ENCODE measurements around the gene SLC16A11. TPM values are rescaled to one million over a fixed set of nuclear protein-coding genes. Genes with fewer than 3 reads are reported as not detected.

SLC16A11 gene
- total RNA-seq, 1 donor from 2014 or later = 3.9 TPM

DNA sequence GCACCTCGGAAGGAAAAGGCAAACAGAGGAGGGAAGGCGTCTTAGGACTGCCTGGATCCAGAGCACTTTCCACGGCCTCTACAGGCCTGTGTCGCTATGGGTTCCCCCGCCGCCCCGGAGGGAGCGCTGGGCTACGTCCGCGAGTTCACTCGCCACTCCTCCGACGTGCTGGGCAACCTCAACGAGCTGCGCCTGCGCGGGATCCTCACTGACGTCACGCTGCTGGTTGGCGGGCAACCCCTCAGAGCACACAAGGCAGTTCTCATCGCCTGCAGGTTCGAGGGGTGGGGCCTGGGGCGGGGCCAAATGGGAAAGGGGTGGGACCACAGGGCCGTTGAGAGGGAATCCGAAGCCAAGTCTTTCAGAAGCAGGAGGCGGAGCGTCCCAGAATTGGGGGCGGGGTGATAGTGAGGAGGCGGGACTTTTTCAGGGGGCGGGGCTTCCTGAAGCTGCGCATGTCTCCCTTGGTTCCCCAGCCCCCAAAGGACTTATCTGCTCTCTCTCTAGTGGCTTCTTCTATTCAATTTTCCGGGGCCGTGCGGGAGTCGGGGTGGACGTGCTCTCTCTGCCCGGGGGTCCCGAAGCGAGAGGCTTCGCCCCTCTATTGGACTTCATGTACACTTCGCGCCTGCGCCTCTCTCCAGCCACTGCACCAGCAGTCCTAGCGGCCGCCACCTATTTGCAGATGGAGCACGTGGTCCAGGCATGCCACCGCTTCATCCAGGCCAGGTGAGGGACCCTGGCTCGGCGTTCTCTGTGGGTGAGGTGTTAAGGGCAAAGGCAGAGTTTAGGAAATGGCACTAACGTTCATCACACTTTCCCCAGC lies 20.1 kb downstream of the SLC16A11 start:
- Mint-ChIP-seq H3K27ac (no peak overlapping the region), H3K36me3 (no peaks in the 10 kb centered on the region), H3K4me1 (ENCODE audit: unreplicated experiment) (no peaks in the 10 kb centered on the region), H3K27me3 (peaks cover 61% of the 10 kb centered on the region), H3K4me3 (peak overlapping the region; percentile 72), H3K9me3 (no peaks in the 10 kb centered on the region)
- DNase-seq (ENCODE audit: extremely low spot score, unreplicated experiment) = peak; percentile 87
- TF ChIP-seq, protein P1, sequence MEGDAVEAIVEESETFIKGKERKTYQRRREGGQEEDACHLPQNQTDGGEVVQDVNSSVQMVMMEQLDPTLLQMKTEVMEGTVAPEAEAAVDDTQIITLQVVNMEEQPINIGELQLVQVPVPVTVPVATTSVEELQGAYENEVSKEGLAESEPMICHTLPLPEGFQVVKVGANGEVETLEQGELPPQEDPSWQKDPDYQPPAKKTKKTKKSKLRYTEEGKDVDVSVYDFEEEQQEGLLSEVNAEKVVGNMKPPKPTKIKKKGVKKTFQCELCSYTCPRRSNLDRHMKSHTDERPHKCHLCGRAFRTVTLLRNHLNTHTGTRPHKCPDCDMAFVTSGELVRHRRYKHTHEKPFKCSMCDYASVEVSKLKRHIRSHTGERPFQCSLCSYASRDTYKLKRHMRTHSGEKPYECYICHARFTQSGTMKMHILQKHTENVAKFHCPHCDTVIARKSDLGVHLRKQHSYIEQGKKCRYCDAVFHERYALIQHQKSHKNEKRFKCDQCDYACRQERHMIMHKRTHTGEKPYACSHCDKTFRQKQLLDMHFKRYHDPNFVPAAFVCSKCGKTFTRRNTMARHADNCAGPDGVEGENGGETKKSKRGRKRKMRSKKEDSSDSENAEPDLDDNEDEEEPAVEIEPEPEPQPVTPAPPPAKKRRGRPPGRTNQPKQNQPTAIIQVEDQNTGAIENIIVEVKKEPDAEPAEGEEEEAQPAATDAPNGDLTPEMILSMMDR (conservative IDR thresholded peaks at IDR 0.05) = no peak

DNA sequence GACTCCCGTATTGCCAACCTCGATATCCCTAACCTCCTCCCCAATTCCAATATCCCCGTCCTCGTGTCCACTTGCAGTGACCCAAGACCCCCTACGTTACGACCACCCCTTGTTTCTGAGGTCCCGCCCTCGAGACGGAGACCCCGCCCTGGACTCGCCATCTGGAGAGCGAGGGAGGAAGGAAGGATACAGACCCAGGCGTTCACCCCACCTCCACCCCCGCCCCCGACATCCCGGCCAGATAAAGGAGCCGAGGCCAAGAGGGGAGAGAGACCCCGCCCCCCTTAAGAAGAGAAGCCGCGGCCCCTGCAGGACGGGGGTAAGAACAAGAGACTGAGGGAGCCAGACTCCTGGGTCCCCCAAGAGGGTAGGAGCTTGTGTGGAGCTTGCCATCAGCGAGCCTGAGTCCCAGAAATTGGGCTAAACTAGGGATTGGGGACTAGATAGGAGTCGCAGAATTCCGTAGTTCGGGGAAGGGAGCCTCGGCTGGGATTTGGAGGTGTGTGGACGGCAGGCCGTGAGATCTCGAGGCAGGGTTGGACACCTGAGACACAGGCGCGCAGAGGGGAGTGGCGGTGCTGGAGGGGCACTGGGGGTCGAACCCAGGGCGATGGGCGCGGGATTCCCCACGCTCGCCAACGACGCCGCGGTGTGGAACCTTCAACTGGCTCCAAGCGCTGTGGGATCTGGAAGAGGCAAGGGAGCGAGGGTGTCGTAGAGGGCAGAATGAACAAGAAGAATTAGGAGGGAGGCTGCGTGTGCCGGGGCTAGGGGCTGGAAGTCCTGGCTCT lies 20.9 kb downstream of the SLC16A11 start, which contains the start of gene BCL6B:
Gene BCL6B, plus strand, starts transcription at position 270 of the 791 bp plus-strand sequence. CDS start 622 bp downstream, outside the sequence.
- TF ChIP-seq, protein P1 (conservative IDR thresholded peaks at IDR 0.05) = no peak
- Mint-ChIP-seq H3K27me3 (peaks cover 56% of the 10 kb centered on the region), H3K27ac (no peak within 1 kb of the TSS), H3K4me1 (ENCODE audit: unreplicated experiment) (no peaks in the 10 kb centered on the region), H3K36me3 (no peaks in the 10 kb centered on the region), H3K9me3 (no peaks in the 10 kb centered on the region), H3K4me3 (peak within 1 kb of the TSS; percentile 72)
- DNase-seq (ENCODE audit: extremely low spot score, unreplicated experiment) = no peak

DNA sequence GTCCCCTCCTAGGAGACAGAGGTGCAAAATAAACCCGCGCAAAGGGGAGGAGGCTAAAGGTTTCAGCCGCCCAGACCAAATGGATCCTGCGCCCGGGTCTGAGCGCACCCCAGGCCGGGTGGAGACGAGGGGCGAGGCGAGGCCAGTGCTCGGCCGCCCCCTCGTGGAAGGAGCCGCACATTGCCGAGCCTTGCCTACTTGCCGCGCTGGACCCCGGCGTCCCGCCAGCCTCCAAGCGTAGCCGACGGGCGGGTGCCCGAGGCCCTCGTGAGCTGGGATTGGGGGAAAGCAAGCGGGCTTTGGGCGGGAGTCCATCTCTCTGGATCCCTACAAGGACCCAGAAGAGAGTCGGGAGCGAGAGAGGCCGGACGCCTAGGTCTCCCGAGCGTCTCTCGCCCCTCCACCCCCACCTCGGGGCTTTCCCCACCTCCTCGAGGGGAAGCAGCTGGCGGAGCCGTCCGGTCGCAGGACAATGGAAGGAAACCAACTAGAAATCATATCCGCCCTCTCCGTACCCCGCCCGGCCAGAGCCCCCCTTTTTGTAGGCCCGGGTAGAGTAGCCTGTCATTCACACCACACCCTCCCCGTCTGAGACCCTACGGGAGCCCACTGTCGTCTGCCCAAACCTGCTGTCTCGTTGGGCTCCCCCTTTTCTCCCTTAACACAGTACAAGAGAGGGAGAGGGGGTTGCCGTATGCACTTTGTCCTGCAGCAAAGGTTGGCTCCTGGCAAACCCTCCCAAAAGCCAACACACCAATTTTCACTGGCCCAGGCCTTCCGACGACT lies 21.7 kb downstream of the SLC16A11 start:
- Mint-ChIP-seq H3K4me1 (ENCODE audit: unreplicated experiment) (no peaks in the 10 kb centered on the region), H3K27ac (no peak overlapping the region), H3K36me3 (no peaks in the 10 kb centered on the region), H3K4me3 (peak overlapping the region; percentile 36), H3K9me3 (no peaks in the 10 kb centered on the region), H3K27me3 (peaks cover 55% of the 10 kb centered on the region)
- peak; percentile 84 for DNase-seq (ENCODE audit: extremely low spot score, unreplicated experiment)
- TF ChIP-seq, protein P1 (conservative IDR thresholded peaks at IDR 0.05) = peak; percentile 96

DNA sequence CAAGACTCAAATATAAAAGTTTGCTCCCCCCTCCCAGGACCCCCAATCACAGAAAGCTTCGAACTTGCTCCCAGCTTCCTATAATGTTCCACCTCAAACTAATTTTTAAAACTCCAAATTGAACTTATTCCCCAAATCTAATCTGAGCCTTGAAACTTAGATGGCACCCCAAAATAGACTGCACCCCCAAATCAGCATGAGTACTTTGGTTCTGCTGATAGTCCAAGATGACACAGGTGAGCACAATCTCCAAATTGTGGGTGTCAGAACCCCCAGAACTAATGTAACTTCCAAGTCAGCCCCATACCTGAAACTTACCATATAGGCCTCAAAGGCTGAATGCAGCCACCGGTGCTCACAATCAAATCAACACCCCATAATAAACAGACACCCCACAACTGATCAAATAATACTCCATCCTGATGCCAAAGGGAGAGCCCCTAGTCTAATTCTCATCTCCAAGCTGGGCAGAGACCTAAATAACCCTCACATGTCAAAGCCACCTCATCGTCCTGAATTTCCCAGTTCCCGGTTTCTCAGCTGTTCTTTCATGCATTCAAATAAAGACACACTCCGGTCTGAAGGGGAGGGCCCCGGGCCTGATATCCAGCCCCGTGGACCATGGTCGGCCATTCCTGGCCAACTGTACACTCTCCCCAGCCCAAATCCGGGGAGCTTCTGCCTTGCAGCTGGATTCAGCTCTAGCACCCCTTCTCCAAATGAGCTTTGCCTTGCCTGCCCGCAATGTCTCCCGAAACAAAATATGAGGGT lies 22.8 kb downstream of the SLC16A11 start:
- H3K27ac Mint-ChIP-seq = no peak overlapping the region
- no peaks in the 10 kb centered on the region for H3K36me3 Mint-ChIP-seq
- TF ChIP-seq, protein P1 (conservative IDR thresholded peaks at IDR 0.05) = no peak
- H3K9me3 Mint-ChIP-seq = no peaks in the 10 kb centered on the region
- no peak for DNase-seq (ENCODE audit: extremely low spot score, unreplicated experiment)
- peaks cover 3% of the 10 kb centered on the region for H3K4me1 Mint-ChIP-seq (ENCODE audit: unreplicated experiment)
- H3K27me3 Mint-ChIP-seq = peaks cover 47% of the 10 kb centered on the region
- peak overlapping the region; percentile 11 for H3K4me3 Mint-ChIP-seq

All from type B pancreatic cell (in vitro differentiated cells).